Endothelial cell of umbilical vein (primary cell): ENCODE data around the gene VSNL1.

Experiments used
- CTCF ChIP-seq, 2 donors: IDR thresholded peaks; 1 replicate in 1 of 2; 2 replicates in 1 of 2; pipeline ENCODE4 v1.5.1; 2011; ENCODE audit warnings: low read length in 2 of 2, mild to moderate bottlenecking in 2 of 2, moderate library complexity in 2 of 2, control low read depth in 1 of 2, inconsistent platforms in 1 of 2, low read depth in 1 of 2; ENCODE audit not compliant: insufficient read depth in 1 of 2; ENCODE audit errors: extremely low read depth in 1 of 2
- EZH2 ChIP-seq: IDR thresholded peaks from 2 replicates; pipeline ENCODE4 v1.6.1; 2012; ENCODE audit warnings: borderline replicate concordance, low read depth, mild to moderate bottlenecking, moderate library complexity, low read length, inconsistent platforms; ENCODE audit not compliant: severe bottlenecking
- FOS ChIP-seq: IDR thresholded peaks from 2 replicates; pipeline ENCODE4 v1.6.1; 2011; ENCODE audit warnings: mild to moderate bottlenecking, low read length, moderate library complexity, borderline replicate concordance; ENCODE audit not compliant: insufficient read depth
- MYC ChIP-seq: IDR thresholded peaks from one replicate; pipeline ENCODE4 v1.6.1; 2011; ENCODE audit warnings: mild to moderate bottlenecking, low read depth, low read length
- POLR2A ChIP-seq: IDR thresholded peaks from 2 replicates; pipeline ENCODE4 v1.6.1; 2012; ENCODE audit warnings: low read depth, mild to moderate bottlenecking, control low read depth, low read length
- POLR2AphosphoS5 ChIP-seq: IDR thresholded peaks from 2 replicates; pipeline ENCODE4 v1.6.1; 2012; ENCODE audit warnings: low read depth, mild to moderate bottlenecking, control low read depth, low read length, moderate library complexity; ENCODE audit not compliant: insufficient read depth

- TF ChIP-seq CTCF (IDR thresholded peaks at IDR 0.05; ENCODE audit: extremely low read depth in 1 of 2, insufficient read depth in 1 of 2, low read depth in 1 of 2, low read length in 2 of 2) = no peak
- TF ChIP-seq EZH2 = no peak
- TF ChIP-seq POLR2AphosphoS5 = no peak
- TF ChIP-seq POLR2A = no peak
- no peak for TF ChIP-seq FOS
- TF ChIP-seq MYC = no peak
Measured at GRCh38 chr2:17614174-17614930, 73.9 kb downstream of the VSNL1 start.
